ENCODE data around the gene DALRD3. TPM values are rescaled to one million over a fixed set of nuclear protein-coding genes. Genes with fewer than 3 reads are reported as not detected.
A peak's percentile ranks its signal among the peaks of the same experiment; 100 is the strongest.
"Not testable (repeated sequence)": the region's sequence is repeated elsewhere in the genome, so short reads cannot be mapped to it uniquely, and the experiment has no call there.

The DALRD3 gene
- total RNA-seq, 2 experiments from 2014 or later = 19.5 to 19.7 TPM

GRCh38 chr3:49009396-49009795 lies 9.0 kb downstream of the DALRD3 start:
- CTCF ChIA-PET = interaction anchor here (0.5 to 9.2 kb wide), 4 partner anchors 10 to 769 kb away, joined by 3 to 84 read pairs (median 8); partner anchors contain the start of genes DALRD3 and NDUFAF3
- H3K36me3 Mint-ChIP-seq (ENCODE audit: low read depth) = peaks cover 13% of the 10 kb centered on the region
- H3K4me1 Mint-ChIP-seq (ENCODE audit: low read depth) = peaks cover 19% of the 10 kb centered on the region
- H3K27me3 Mint-ChIP-seq (ENCODE audit: low read depth) = no peaks in the 10 kb centered on the region
- no peaks in the 10 kb centered on the region for H3K9me3 Mint-ChIP-seq
- H3K4me3 Mint-ChIP-seq = no peak overlapping the region
- no peak for DNase-seq
- intact Hi-C loops (cut with micrococcal nuclease) = loop anchor here (5.0 kb wide), 2 partner anchors 333 to 452 kb away; partner anchors contain the start of genes PFKFB4 and USP4
- no peak overlapping the region for H3K27ac Mint-ChIP-seq

DNA sequence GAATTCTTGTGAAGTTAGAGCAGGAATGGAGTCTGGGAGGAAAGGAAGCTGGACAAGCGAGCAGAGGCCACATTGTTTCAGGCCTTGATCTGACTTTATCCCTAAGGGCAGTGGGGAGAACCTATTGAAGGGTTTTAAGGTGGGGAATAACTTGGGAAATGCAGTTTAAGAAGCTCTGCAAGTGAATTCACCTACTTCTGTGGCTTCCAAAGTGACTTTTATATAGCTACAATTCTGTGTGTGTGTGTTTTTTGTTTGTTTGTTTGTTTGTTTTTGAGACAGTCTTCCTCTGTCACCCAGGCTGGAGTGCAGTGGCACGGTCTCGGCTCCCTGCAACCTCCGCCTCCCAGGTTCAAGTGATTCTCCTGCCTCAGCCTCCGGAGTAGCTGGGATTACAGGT lies 9.8 kb downstream of the DALRD3 start:
- intact Hi-C loops (cut with micrococcal nuclease) = loop anchor here (5.0 kb wide), 2 partner anchors 334 to 451 kb away; partner anchors contain the start of genes PFKFB4 and USP4

GRCh38 chr3:49007771-49008528 lies 10.4 kb downstream of the DALRD3 start:
- intact Hi-C loops (cut with micrococcal nuclease) = loop anchor here (1.0 to 5.0 kb wide), 8 partner anchors 13 to 462 kb away; partner anchors contain the start of genes DAG1, IP6K2, PFKFB4 and QRICH1
- CTCF ChIA-PET = interaction anchor here (0.5 to 9.2 kb wide), 9 partner anchors 11 to 794 kb away, joined by 3 to 84 read pairs (median 9); partner anchors contain the start of genes DALRD3, NDUFAF3 and P4HTM
- no peaks in the 10 kb centered on the region for H3K27me3 Mint-ChIP-seq (ENCODE audit: low read depth)
- peaks cover 13% of the 10 kb centered on the region for H3K36me3 Mint-ChIP-seq (ENCODE audit: low read depth)
- H3K4me1 Mint-ChIP-seq (ENCODE audit: low read depth) = peaks cover 19% of the 10 kb centered on the region
- no peaks in the 10 kb centered on the region for H3K9me3 Mint-ChIP-seq
- peak overlapping the region; percentile 99 for H3K27ac Mint-ChIP-seq
- peak overlapping the region; percentile 99 for H3K4me3 Mint-ChIP-seq
- DNase-seq = peak; percentile 90

More for the DNA sequence above, 9.8 kb downstream of the DALRD3 start:
- CTCF ChIA-PET = interaction anchor here (0.9 to 9.2 kb wide), 4 partner anchors 11 to 21 kb away, joined by 3 to 84 read pairs (median 11); partner anchors contain the start of genes DALRD3, NDUFAF3 and P4HTM
- peaks cover 13% of the 10 kb centered on the region for H3K36me3 Mint-ChIP-seq (ENCODE audit: low read depth)
- H3K4me3 Mint-ChIP-seq = peak overlapping the region; percentile 99
- not testable (repeated sequence) for H3K9me3 Mint-ChIP-seq; H3K27me3 Mint-ChIP-seq (ENCODE audit: low read depth); DNase-seq
- peak overlapping the region; percentile 99 for H3K27ac Mint-ChIP-seq
- peaks cover 19% of the 10 kb centered on the region for H3K4me1 Mint-ChIP-seq (ENCODE audit: low read depth)

GRCh38 chr3:49007068-49007770 lies 11.2 kb downstream of the DALRD3 start, which contains the start of gene WDR6:
TSS of gene WDR6 (plus strand) at chr3:49007391. CDS start at chr3:49007432, 41 bp downstream.
- Mint-ChIP-seq H3K27ac (peak within 1 kb of the TSS; percentile 99), H3K4me1 (ENCODE audit: low read depth) (peaks cover 19% of the 10 kb centered on the region), H3K4me3 (peak within 1 kb of the TSS; percentile 99), H3K27me3 (ENCODE audit: low read depth) (no peaks in the 10 kb centered on the region), H3K9me3 (no peaks in the 10 kb centered on the region), H3K36me3 (ENCODE audit: low read depth) (peaks cover 13% of the 10 kb centered on the region)
- DNase-seq = peak; percentile 99
- CTCF ChIA-PET = interaction anchor here (0.5 to 9.2 kb wide), 10 partner anchors 11 to 795 kb away, joined by 3 to 84 read pairs (median 8); partner anchors contain the start of genes DALRD3, IMPDH2, NDUFAF3 and P4HTM
- intact Hi-C loops (cut with micrococcal nuclease) = loop anchor here (1.0 to 5.0 kb wide), 8 partner anchors 14 to 463 kb away; partner anchors contain the start of genes DAG1, IP6K2, PFKFB4 and QRICH1

GRCh38 chr3:49006408-49007067 lies 11.8 kb downstream of the DALRD3 start:
- Mint-ChIP-seq H3K9me3 (no peaks in the 10 kb centered on the region), H3K36me3 (ENCODE audit: low read depth) (peaks cover 8% of the 10 kb centered on the region), H3K4me3 (peak overlapping the region; percentile 99), H3K27me3 (ENCODE audit: low read depth) (no peaks in the 10 kb centered on the region), H3K27ac (peak overlapping the region; percentile 99), H3K4me1 (ENCODE audit: low read depth) (peaks cover 19% of the 10 kb centered on the region)
- intact Hi-C loops (cut with micrococcal nuclease) = loop anchor here (1.0 to 5.0 kb wide), 8 partner anchors 15 to 464 kb away; partner anchors contain the start of genes DAG1, IP6K2, PFKFB4 and QRICH1
- DNase-seq = no peak
- CTCF ChIA-PET = interaction anchor here (0.7 to 9.2 kb wide), 8 partner anchors 11 to 22 kb away, joined by 4 to 84 read pairs (median 9); partner anchors contain the start of genes DALRD3, IMPDH2, NDUFAF3 and P4HTM

DNA sequence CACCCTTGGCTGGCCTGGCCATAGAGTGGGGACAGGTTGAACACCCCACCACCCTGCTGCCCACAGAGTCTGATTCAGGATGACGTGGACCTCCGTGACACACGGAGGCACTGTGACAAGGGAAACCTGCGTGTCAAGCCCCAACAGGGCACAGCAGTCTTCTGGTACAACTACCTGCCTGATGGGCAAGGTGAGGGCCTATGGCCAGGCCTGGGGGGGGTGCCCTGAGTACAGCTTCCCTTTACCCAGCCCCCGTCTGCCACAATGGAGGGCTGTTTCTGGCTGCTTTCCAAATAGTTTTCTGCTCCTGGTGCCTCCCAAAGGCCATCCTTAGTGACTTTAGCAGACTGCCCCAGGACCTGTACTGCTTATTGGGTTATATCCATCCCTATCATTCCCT lies 12.4 kb downstream of the DALRD3 start:
- no peak overlapping the region for H3K27ac Mint-ChIP-seq
- intact Hi-C loops (cut with micrococcal nuclease) = loop anchor here (2.0 to 5.0 kb wide), 3 partner anchors 289 to 449 kb away; partner anchors contain the start of genes IP6K2, PFKFB4 and USP4

DNA sequence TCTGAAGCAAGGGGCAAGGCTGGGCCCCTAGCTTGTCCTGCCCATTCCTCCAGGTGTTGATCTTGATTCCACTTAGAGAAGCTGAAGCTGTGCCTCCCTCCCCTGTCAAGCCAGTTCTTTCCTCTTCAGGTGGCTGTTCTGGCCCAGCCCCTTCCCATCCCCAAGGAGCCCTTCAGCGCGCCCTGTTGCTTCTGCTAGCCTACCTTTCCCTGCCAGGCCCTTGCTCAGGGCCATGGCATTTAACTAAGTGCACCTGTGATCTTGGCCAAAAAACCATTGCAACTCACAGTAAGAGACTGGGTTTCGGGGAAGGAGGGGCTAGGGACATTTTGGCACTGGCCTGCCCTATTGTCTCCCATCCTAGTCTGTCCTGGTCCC lies 13.1 kb downstream of the DALRD3 start:
- Mint-ChIP-seq H3K4me3 (no peak overlapping the region), H3K4me1 (ENCODE audit: low read depth) (peaks cover 19% of the 10 kb centered on the region), H3K27me3 (ENCODE audit: low read depth) (no peaks in the 10 kb centered on the region), H3K27ac (no peak overlapping the region), H3K36me3 (ENCODE audit: low read depth) (peaks cover 7% of the 10 kb centered on the region), H3K9me3 (no peaks in the 10 kb centered on the region)
- intact Hi-C loops (cut with micrococcal nuclease) = loop anchor here (5.0 kb wide), 2 partner anchors 337 to 448 kb away; partner anchors contain the start of genes PFKFB4 and USP4
- CTCF ChIA-PET = interaction anchor here (1.1 to 9.2 kb wide), 2 partner anchors 14 to 16 kb away, joined by 4 to 84 read pairs; partner anchors contain the start of genes DALRD3 and NDUFAF3
- no peak for DNase-seq

More for the DNA sequence above, 12.4 kb downstream of the DALRD3 start:
- Mint-ChIP-seq H3K4me1 (ENCODE audit: low read depth) (peaks cover 19% of the 10 kb centered on the region), H3K36me3 (ENCODE audit: low read depth) (peaks cover 7% of the 10 kb centered on the region), H3K9me3 (no peaks in the 10 kb centered on the region), H3K4me3 (peak overlapping the region; percentile 99), H3K27me3 (ENCODE audit: low read depth) (no peaks in the 10 kb centered on the region)
- CTCF ChIA-PET = interaction anchor here (1.2 to 9.2 kb wide), 3 partner anchors 13 to 20 kb away, joined by 5 to 84 read pairs (median 10); partner anchors contain the start of genes DALRD3, NDUFAF3 and P4HTM
- no peak for DNase-seq

DNA sequence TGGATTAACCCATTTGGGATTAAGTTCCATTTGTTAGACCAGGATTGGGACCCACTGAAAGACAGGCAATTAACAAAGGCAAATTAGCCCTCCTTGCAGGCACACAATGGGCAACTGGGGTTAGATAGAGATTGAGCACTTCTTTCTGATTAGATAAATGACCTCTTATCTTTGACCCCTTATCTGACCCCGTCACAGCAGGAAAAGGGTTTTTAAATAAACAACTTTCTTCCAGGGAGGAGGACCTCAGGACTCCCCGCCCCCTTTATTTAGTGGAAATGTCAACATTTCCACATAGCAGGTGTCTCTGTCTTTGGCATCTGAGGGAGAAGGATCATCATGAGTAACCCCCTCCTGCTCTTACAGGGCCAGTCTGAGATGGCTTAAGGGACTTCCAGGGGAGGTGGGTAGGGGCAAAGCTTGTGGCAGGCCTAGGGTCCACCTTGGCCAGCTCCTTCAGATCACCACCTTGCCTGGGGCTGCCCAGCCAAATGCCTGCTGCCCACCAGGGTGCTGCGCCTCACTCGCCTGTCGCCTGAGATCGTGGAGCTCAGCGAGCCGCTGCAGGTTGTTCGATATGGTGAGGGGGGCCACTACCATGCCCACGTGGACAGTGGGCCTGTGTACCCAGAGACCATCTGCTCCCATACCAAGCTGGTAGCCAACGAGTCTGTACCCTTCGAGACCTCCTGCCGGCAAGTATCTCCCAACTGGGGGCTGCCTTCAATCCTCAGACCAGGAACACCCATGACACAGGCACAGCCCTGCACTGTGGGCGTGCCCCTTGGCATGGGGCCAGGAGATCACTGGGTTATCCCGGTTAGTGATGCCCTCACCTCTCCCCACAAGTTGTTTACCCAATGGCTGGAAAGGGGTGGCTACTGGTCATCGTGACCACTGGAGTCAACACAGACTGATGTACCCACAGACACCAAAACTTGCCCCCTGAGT lies 13.8 kb downstream of the DALRD3 start:
- Mint-ChIP-seq H3K4me3 (no peak overlapping the region), H3K36me3 (ENCODE audit: low read depth) (peaks cover 7% of the 10 kb centered on the region), H3K27ac (no peak overlapping the region), H3K4me1 (ENCODE audit: low read depth) (peaks cover 19% of the 10 kb centered on the region), H3K9me3 (no peaks in the 10 kb centered on the region), H3K27me3 (ENCODE audit: low read depth) (no peaks in the 10 kb centered on the region)
- DNase-seq = no peak
- intact Hi-C loops (cut with micrococcal nuclease) = loop anchor here (5.0 kb wide), 2 partner anchors 338 to 447 kb away; partner anchors contain the start of genes PFKFB4 and USP4
- CTCF ChIA-PET = interaction anchor here (1.1 to 9.2 kb wide), 2 partner anchors 15 kb away, joined by 4 to 84 read pairs; partner anchors contain the start of genes DALRD3 and NDUFAF3

- Mint-ChIP-seq H3K27me3 (ENCODE audit: low read depth) (no peaks in the 10 kb centered on the region), H3K9me3 (no peaks in the 10 kb centered on the region), H3K36me3 (ENCODE audit: low read depth) (no peaks in the 10 kb centered on the region), H3K4me3 (no peak overlapping the region), H3K4me1 (ENCODE audit: low read depth) (no peaks in the 10 kb centered on the region), H3K27ac (peak overlapping the region; percentile 77)
- CTCF ChIA-PET = no interaction called here
- intact Hi-C loops (cut with micrococcal nuclease) = no loop called here
- DNase-seq = no peak
Observed at GRCh38 chr3:49001155-49001554, 17.2 kb downstream of the DALRD3 start.

GRCh38 chr3:48999085-48999858 lies 19.1 kb downstream of the DALRD3 start:
- H3K27me3 Mint-ChIP-seq (ENCODE audit: low read depth) = no peaks in the 10 kb centered on the region
- H3K36me3 Mint-ChIP-seq (ENCODE audit: low read depth) = no peaks in the 10 kb centered on the region
- CTCF ChIA-PET = no interaction called here
- no peak for DNase-seq
- peaks cover 3% of the 10 kb centered on the region for H3K4me1 Mint-ChIP-seq (ENCODE audit: low read depth)
- H3K4me3 Mint-ChIP-seq = no peak overlapping the region
- peak overlapping the region; percentile 63 for H3K27ac Mint-ChIP-seq
- intact Hi-C loops (cut with micrococcal nuclease) = no loop called here
- H3K9me3 Mint-ChIP-seq = no peaks in the 10 kb centered on the region

Data from activated naive CD4-positive, alpha-beta T cell treated with anti-CD3 and anti-CD28 coated beads for 36 hours (primary cell).